GM23338 (cell line): ENCODE data around the gene TLE2. TPM values are rescaled to one million over a fixed set of nuclear protein-coding genes. Genes with fewer than 3 reads are reported as not detected.

Experiments
- ATAC-seq: fragments of 200-7000 bp; cut with Tn5 transposase; 3 replicates; pipeline ENCODE4 v1.9.1; 2020
- DNase-seq: peaks from one replicate; pipeline ENCODE4 v3.0.0-alpha.2; 2015; ENCODE audit warnings: low spot score
- H2AFZ ChIP-seq: fragments of 200-600 bp; sonication (generic); 2 replicates; pipeline ENCODE4 v1.8.0; 2016; ENCODE audit warnings: antibody characterized with exemption, mild to moderate bottlenecking, moderate library complexity
- H3F3A ChIP-seq: fragments of 200-600 bp; sonication (generic); replicated peaks from 2 replicates; pipeline ENCODE4 v1.8.0; 2017; ENCODE audit warnings: antibody characterized with exemption, mixed run types, low read depth
- H3K27ac ChIP-seq: fragments of 200-600 bp; sonication (generic); 2 replicates; pipeline ENCODE4 v1.6.1; 2016; ENCODE audit warnings: low read depth
- H3K27me3 ChIP-seq: fragments of 200-600 bp; sonication (generic); 2 replicates; pipeline ENCODE4 v1.8.0; 2016; ENCODE audit warnings: mild to moderate bottlenecking, mixed run types, moderate library complexity; ENCODE audit not compliant: insufficient read depth
- H3K36me3 ChIP-seq: fragments of 200-600 bp; sonication (generic); 2 replicates; pipeline ENCODE4 v1.8.0; 2016; ENCODE audit warnings: mild to moderate bottlenecking; ENCODE audit not compliant: insufficient read depth
- H3K4me1 ChIP-seq: fragments of 200-600 bp; sonication (generic); 2 replicates; pipeline ENCODE4 v1.8.0; 2016; ENCODE audit warnings: mild to moderate bottlenecking, moderate library complexity; ENCODE audit not compliant: insufficient read depth
- H3K4me2 ChIP-seq: fragments of 200-600 bp; sonication (generic); 2 replicates; pipeline ENCODE4 v1.7.1; 2017; ENCODE audit warnings: mixed run types
- H3K4me3 ChIP-seq: fragments of 200-600 bp; sonication (generic); 2 replicates; pipeline ENCODE4 v1.6.1; 2016; ENCODE audit warnings: mixed run types
- H3K79me2 ChIP-seq: fragments of 200-600 bp; sonication (generic); replicated peaks from 2 replicates; pipeline ENCODE4 v1.8.0; 2017; ENCODE audit warnings: mild to moderate bottlenecking; ENCODE audit not compliant: insufficient read depth
- H3K9me2 ChIP-seq: fragments of 200-600 bp; sonication (generic); 2 replicates; pipeline ENCODE4 v1.8.0; 2017; ENCODE audit not compliant: insufficient read depth
- H4K20me1 ChIP-seq: fragments of 200-600 bp; sonication (generic); replicated peaks from 2 replicates; pipeline ENCODE4 v1.8.0; 2017; ENCODE audit warnings: mild to moderate bottlenecking; ENCODE audit not compliant: insufficient read depth
- H3K27ac Mint-ChIP-seq: 2 replicates; pipeline ENCODE4 v1.8.0; 2020; ENCODE audit warnings: inconsistent platforms, mild to moderate bottlenecking, moderate library complexity, mixed read lengths
- H3K27me3 Mint-ChIP-seq: 3 replicates; pipeline ENCODE4 v1.8.0; 2022; ENCODE audit warnings: low read depth, mild to moderate bottlenecking, moderate library complexity, mixed read lengths, inconsistent platforms; ENCODE audit not compliant: insufficient read depth, poor library complexity
- H3K36me3 Mint-ChIP-seq: 3 replicates; pipeline ENCODE4 v1.8.0; 2021; ENCODE audit warnings: low read depth, mild to moderate bottlenecking, inconsistent platforms, moderate library complexity, mixed read lengths
- H3K4me1 Mint-ChIP-seq: 3 replicates; pipeline ENCODE4 v1.8.0; 2020; ENCODE audit warnings: mild to moderate bottlenecking, inconsistent platforms, mixed read lengths
- H3K4me3 Mint-ChIP-seq: 3 replicates; pipeline ENCODE4 v1.8.0; 2021; ENCODE audit warnings: moderate library complexity, mild to moderate bottlenecking, inconsistent platforms, mixed read lengths
- H3K9me3 Mint-ChIP-seq: 3 replicates; pipeline ENCODE4 v1.8.0; 2020; ENCODE audit warnings: moderate library complexity, mild to moderate bottlenecking, inconsistent platforms, mixed read lengths
- EZH2 ChIP-seq: fragments of 200-600 bp; sonication (generic); IDR thresholded peaks from one replicate; pipeline ENCODE4 v1.8.0; 2017; ENCODE audit warnings: antibody characterized with exemption, mild to moderate bottlenecking, low read depth; ENCODE audit not compliant: unreplicated experiment
- EZH2phosphoT487 ChIP-seq: fragments of 200-600 bp; sonication (generic); IDR thresholded peaks from one replicate; pipeline ENCODE4 v1.8.1; 2018; ENCODE audit warnings: antibody characterized with exemption; ENCODE audit not compliant: unreplicated experiment
- JUNB ChIP-seq: IDR thresholded peaks from one replicate; pipeline ENCODE4 v1.6.1; 2016; ENCODE audit warnings: antibody characterized with exemption; ENCODE audit not compliant: unreplicated experiment
- NANOG ChIP-seq: IDR thresholded peaks from 2 replicates; pipeline ENCODE4 v1.6.1; 2016; ENCODE audit warnings: antibody characterized with exemption, borderline replicate concordance
- POLR2AphosphoS5 ChIP-seq: IDR thresholded peaks from 2 replicates; pipeline ENCODE4 v1.6.1; 2016; ENCODE audit warnings: antibody characterized with exemption, low read depth
- STAT1 ChIP-seq: IDR thresholded peaks from one replicate; pipeline ENCODE4 v1.6.1; 2016; ENCODE audit warnings: antibody characterized with exemption; ENCODE audit not compliant: unreplicated experiment
- ZNF114 ChIP-seq: fragments of 250-450 bp; sonication (Bioruptor Pico); IDR thresholded peaks from 2 replicates; pipeline ENCODE4 v1.5.0; 2020; ENCODE audit warnings: mild to moderate bottlenecking, moderate library complexity
- polyA plus RNA-seq: library from polyadenylated mRNA; unstranded; fragments of >200 nt; fragmentation: Nextera tagmentation; extraction: Ambion mirVana; gene quantifications from 2 replicates; pipeline ENCODE4 v1.2.1, GENCODE V29; 2016
- total RNA-seq: library from RNA; depleted of rRNA; stranded (reverse); fragments of >200 nt; shearing (Covaris generic); gene quantifications from 2 replicates; pipeline ENCODE4 v1.2.3, GENCODE V29; 2014
- TF ChIP-seq, protein P1 (sequence below): IDR thresholded peaks from one replicate; pipeline ENCODE4 v1.6.1; 2018; ENCODE audit warnings: antibody characterized with exemption; ENCODE audit not compliant: unreplicated experiment
- TF ChIP-seq, protein P2 (sequence below): IDR thresholded peaks from 2 replicates; pipeline ENCODE4 v1.6.1; 2016; ENCODE audit warnings: antibody characterized with exemption

TLE2 gene
- total and polyA plus RNA-seq, 2 experiments from 2014 or later, result 5.2 to 22.8 TPM

DNA sequence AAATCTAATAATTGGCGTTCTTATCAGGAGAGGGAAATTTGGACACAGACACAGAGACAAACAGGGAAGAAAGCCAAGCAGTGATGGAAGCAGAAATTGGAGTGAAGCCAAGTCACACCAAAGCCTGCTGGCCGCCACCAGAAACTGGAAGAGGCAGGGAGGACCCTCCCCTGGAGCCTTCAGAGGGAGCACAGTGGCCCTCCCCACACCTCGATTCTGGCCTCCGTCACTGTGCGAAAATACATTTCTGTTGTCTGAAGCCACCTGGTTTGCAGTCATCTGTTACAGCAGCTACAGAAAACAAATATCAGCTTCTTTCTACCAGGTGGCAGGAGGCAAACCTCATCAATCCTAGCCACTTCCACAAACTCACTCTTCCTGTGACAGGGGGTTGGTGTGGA, 60.0 kb downstream of the TLE2 start:
- no peaks in the 10 kb centered on the region; the same call in 2 of the 3 replicates for H3K9me3 Mint-ChIP-seq
- Histone ChIP-seq H3K79me2 (no peaks in the 10 kb centered on the region), H4K20me1 (no peaks in the 10 kb centered on the region), H3K4me3 (no peak overlapping the region), H3K4me2 (no peak overlapping the region), H3F3A (no peaks in the 10 kb centered on the region), H3K9me2 (no peaks in the 10 kb centered on the region), H3K27ac (no peak overlapping the region), H2AFZ (0 out of 2 replicates have a peak overlapping the region, but pooled peaks have one; percentile 23), H3K36me3 (no peaks in the 10 kb centered on the region), H3K27me3 (no peaks in the 10 kb centered on the region), H3K4me1 (no peaks in the 10 kb centered on the region; the same call in 1 of the 2 replicates)
- ATAC-seq (no peak), DNase-seq (no peak)
- H3K36me3 Mint-ChIP-seq, result no peaks in the 10 kb centered on the region
- no peak overlapping the region for H3K27ac Mint-ChIP-seq
- no peak overlapping the region for H3K4me3 Mint-ChIP-seq
- H3K4me1 Mint-ChIP-seq, result no peaks in the 10 kb centered on the region; the same call in 2 of the 3 replicates
- peaks cover 12% of the 10 kb centered on the region for H3K27me3 Mint-ChIP-seq
- TF ChIP-seq POLR2AphosphoS5, result no peak
- no peak for TF ChIP-seq STAT1
- TF ChIP-seq, protein P1, sequence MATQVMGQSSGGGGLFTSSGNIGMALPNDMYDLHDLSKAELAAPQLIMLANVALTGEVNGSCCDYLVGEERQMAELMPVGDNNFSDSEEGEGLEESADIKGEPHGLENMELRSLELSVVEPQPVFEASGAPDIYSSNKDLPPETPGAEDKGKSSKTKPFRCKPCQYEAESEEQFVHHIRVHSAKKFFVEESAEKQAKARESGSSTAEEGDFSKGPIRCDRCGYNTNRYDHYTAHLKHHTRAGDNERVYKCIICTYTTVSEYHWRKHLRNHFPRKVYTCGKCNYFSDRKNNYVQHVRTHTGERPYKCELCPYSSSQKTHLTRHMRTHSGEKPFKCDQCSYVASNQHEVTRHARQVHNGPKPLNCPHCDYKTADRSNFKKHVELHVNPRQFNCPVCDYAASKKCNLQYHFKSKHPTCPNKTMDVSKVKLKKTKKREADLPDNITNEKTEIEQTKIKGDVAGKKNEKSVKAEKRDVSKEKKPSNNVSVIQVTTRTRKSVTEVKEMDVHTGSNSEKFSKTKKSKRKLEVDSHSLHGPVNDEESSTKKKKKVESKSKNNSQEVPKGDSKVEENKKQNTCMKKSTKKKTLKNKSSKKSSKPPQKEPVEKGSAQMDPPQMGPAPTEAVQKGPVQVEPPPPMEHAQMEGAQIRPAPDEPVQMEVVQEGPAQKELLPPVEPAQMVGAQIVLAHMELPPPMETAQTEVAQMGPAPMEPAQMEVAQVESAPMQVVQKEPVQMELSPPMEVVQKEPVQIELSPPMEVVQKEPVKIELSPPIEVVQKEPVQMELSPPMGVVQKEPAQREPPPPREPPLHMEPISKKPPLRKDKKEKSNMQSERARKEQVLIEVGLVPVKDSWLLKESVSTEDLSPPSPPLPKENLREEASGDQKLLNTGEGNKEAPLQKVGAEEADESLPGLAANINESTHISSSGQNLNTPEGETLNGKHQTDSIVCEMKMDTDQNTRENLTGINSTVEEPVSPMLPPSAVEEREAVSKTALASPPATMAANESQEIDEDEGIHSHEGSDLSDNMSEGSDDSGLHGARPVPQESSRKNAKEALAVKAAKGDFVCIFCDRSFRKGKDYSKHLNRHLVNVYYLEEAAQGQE, result no peak
- no peak for TF ChIP-seq JUNB

DNA sequence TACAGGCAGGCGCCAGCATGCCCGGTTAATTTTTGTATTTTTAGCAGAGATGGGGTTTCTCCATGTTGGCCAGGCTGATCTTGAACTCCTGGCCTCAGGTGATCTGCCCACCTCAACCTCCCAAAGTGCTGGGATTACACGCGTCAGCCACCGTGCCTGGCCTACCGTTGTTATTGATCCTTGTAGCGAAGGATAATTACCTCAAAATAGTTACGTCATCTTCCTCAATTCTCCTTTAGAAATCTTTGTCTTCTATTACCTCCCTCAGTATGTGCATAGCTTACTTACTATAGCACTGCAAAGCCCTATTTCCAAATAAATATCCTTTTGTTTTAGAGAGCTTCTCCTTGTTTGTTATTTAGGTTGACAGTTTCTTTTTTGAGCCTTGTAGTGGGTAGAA, 61.1 kb downstream of the TLE2 start:
- Histone ChIP-seq H3F3A (no peaks in the 10 kb centered on the region), H3K4me2 (no peak overlapping the region), H3K4me3 (no peak overlapping the region), H3K27ac (no peak overlapping the region), H3K79me2 (no peaks in the 10 kb centered on the region), H3K36me3 (no peaks in the 10 kb centered on the region), H3K27me3 (no peaks in the 10 kb centered on the region), H2AFZ (no peak overlapping the region), H3K9me2 (no peaks in the 10 kb centered on the region), H4K20me1 (no peaks in the 10 kb centered on the region), H3K4me1 (no peaks in the 10 kb centered on the region; the same call in 1 of the 2 replicates)
- no peak for DNase-seq
- H3K4me3 Mint-ChIP-seq, result no peak overlapping the region; the same call in 2 of the 3 replicates
- no peak for ATAC-seq
- H3K9me3 Mint-ChIP-seq, result no peaks in the 10 kb centered on the region; the same call in 1 of the 3 replicates
- no peak overlapping the region for H3K27ac Mint-ChIP-seq
- H3K4me1 Mint-ChIP-seq, result no peaks in the 10 kb centered on the region; the same call in 2 of the 3 replicates
- H3K27me3 Mint-ChIP-seq, result peaks cover 6% of the 10 kb centered on the region
- no peaks in the 10 kb centered on the region for H3K36me3 Mint-ChIP-seq
- TF ChIP-seq, protein P1, result no peak
- no peak for TF ChIP-seq STAT1
- TF ChIP-seq NANOG, result no peak
- TF ChIP-seq ZNF114 (CRISPR knock-in tag), result no peak
- TF ChIP-seq JUNB, result no peak
- TF ChIP-seq POLR2AphosphoS5, result no peak
- TF ChIP-seq, protein P2, sequence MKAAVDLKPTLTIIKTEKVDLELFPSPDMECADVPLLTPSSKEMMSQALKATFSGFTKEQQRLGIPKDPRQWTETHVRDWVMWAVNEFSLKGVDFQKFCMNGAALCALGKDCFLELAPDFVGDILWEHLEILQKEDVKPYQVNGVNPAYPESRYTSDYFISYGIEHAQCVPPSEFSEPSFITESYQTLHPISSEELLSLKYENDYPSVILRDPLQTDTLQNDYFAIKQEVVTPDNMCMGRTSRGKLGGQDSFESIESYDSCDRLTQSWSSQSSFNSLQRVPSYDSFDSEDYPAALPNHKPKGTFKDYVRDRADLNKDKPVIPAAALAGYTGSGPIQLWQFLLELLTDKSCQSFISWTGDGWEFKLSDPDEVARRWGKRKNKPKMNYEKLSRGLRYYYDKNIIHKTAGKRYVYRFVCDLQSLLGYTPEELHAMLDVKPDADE, result no peak
- TF ChIP-seq EZH2phosphoT487, result no peak
- no peak for TF ChIP-seq EZH2
